Liver (tissue), 9 donors: ENCODE measurements around the gene RAN. TPM values are rescaled to one million over a fixed set of nuclear protein-coding genes. Genes with fewer than 3 reads are reported as not detected.

Experiments
- DNase-seq: peaks from one replicate; pipeline ENCODE4 v3.0.0-alpha.2; 2017; ENCODE audit warnings: low spot score
- H3K27ac ChIP-seq, 2 donors: one replicate each; pipeline ENCODE4 v1.7.0; 2013; ENCODE audit warnings: inconsistent platforms in 2 of 2, low read length in 2 of 2, control low read depth in 1 of 2, low read depth in 1 of 2, mild to moderate bottlenecking in 1 of 2
- H3K27me3 ChIP-seq, 4 donors: one replicate each; pipeline versions ENCODE4 v1.6.1 to v1.7.0; 2013; ENCODE audit warnings: low read length in 3 of 4, inconsistent platforms in 1 of 4, mild to moderate bottlenecking in 1 of 4, moderate library complexity in 1 of 4; ENCODE audit not compliant: control insufficient read depth in 4 of 4, insufficient read depth in 4 of 4
- H3K36me3 ChIP-seq, 4 donors: one replicate each; pipeline versions ENCODE4 v1.6.1 to v1.7.0; 2013; ENCODE audit warnings: low read length in 3 of 4, mild to moderate bottlenecking in 3 of 4, low read depth in 1 of 4, moderate library complexity in 1 of 4; ENCODE audit not compliant: control insufficient read depth in 4 of 4, insufficient read depth in 3 of 4
- H3K4me1 ChIP-seq, 4 donors: one replicate each; pipeline versions ENCODE4 v1.6.1 to v1.7.0; 2013; ENCODE audit warnings: low read length in 3 of 4, mild to moderate bottlenecking in 3 of 4, moderate library complexity in 1 of 4; ENCODE audit not compliant: control insufficient read depth in 4 of 4, insufficient read depth in 4 of 4
- H3K4me3 ChIP-seq, 3 donors: one replicate each; pipeline versions ENCODE4 v1.6.1 to v1.7.0; 2013; ENCODE audit warnings: low read length in 3 of 3, control low read depth in 1 of 3, low read depth in 1 of 3, mild to moderate bottlenecking in 1 of 3
- H3K9ac ChIP-seq, 2 donors: one replicate each; pipeline ENCODE4 v1.7.0; 2013; ENCODE audit warnings: low read length in 2 of 2, mild to moderate bottlenecking in 2 of 2, moderate library complexity in 2 of 2, control low read depth in 1 of 2, low read depth in 1 of 2
- H3K9me3 ChIP-seq, 4 donors: one replicate each; pipeline versions ENCODE4 v1.6.1 to v1.7.0; 2013; ENCODE audit warnings: low read length in 3 of 4; ENCODE audit not compliant: control insufficient read depth in 4 of 4
- CTCF ChIP-seq: fragments of 150-350 bp; IDR thresholded peaks from 2 replicates; pipeline ENCODE4 v1.5.1; 2017; ENCODE audit warnings: improper control_type of control experiment, low read depth, low read length; ENCODE audit not compliant: missing input control
- EGR1 ChIP-seq, 2 donors: IDR thresholded peaks; 2 replicates each; pipeline ENCODE4 v1.6.1; 2016 to 2018; ENCODE audit warnings: antibody characterized with exemption in 2 of 2, low read depth in 2 of 2
- FOXA1 ChIP-seq: IDR thresholded peaks from 2 replicates; pipeline ENCODE4 v1.6.1; 2016; ENCODE audit warnings: antibody characterized with exemption
- FOXA2 ChIP-seq: IDR thresholded peaks from 2 replicates; pipeline ENCODE4 v1.6.1; 2016; ENCODE audit warnings: antibody characterized with exemption
- GABPA ChIP-seq, 2 donors: IDR thresholded peaks in 1 of 2; conservative IDR thresholded peaks in 1 of 2; 2 replicates each; pipeline ENCODE4 v1.6.1; 2016; ENCODE audit warnings: antibody characterized with exemption in 2 of 2, mild to moderate bottlenecking in 1 of 2, moderate library complexity in 1 of 2
- HNF4A ChIP-seq, 2 donors: conservative IDR thresholded peaks; 2 replicates each; pipeline ENCODE4 v1.6.1; 2016; ENCODE audit warnings: antibody characterized with exemption in 2 of 2, mild to moderate bottlenecking in 2 of 2
- HNF4G ChIP-seq: IDR thresholded peaks from 2 replicates; pipeline ENCODE4 v1.6.1; 2016; ENCODE audit warnings: antibody characterized with exemption
- JUND ChIP-seq, 2 donors: IDR thresholded peaks; 2 replicates each; pipeline ENCODE4 v1.6.1; 2016; ENCODE audit warnings: antibody characterized with exemption in 2 of 2
- NR2F2 ChIP-seq: IDR thresholded peaks from 2 replicates; pipeline ENCODE4 v1.6.1; 2016; ENCODE audit warnings: antibody characterized with exemption
- RAD21 ChIP-seq, 2 donors: IDR thresholded peaks; 2 replicates each; pipeline ENCODE4 v1.6.1; 2016; ENCODE audit warnings: antibody characterized with exemption in 2 of 2, mild to moderate bottlenecking in 2 of 2
- RXRA ChIP-seq, 2 donors: IDR thresholded peaks; 2 replicates each; pipeline ENCODE4 v1.6.1; 2017 to 2018; ENCODE audit warnings: antibody characterized with exemption in 2 of 2, mild to moderate bottlenecking in 1 of 2
- SP1 ChIP-seq: IDR thresholded peaks from 2 replicates; pipeline ENCODE4 v1.6.1; 2018; ENCODE audit warnings: antibody characterized with exemption, mild to moderate bottlenecking
- TAF1 ChIP-seq: conservative IDR thresholded peaks from 2 replicates; pipeline ENCODE4 v1.6.1; 2016; ENCODE audit warnings: antibody characterized with exemption, mild to moderate bottlenecking
- YY1 ChIP-seq: IDR thresholded peaks from 2 replicates; pipeline ENCODE4 v1.6.1; 2016; ENCODE audit warnings: antibody characterized with exemption, mild to moderate bottlenecking
- polyA plus RNA-seq, 2 donors: library from polyadenylated mRNA; stranded (reverse) in 1 of 2; unstranded in 1 of 2; fragments of 200-250 nt in 1 of 2; fragments of >200 nt in 1 of 2; fragmentation: Nextera tagmentation in 1 of 2; extraction: Ambion mirVana in 1 of 2; gene quantifications; one replicate each; pipeline versions ENCODE4 v1.2.1 to v1.2.3, GENCODE V29; 2013 to 2015
- total RNA-seq, 2 donors: library from RNA; depleted of rRNA; stranded (reverse); fragments of >200 nt; gene quantifications; one replicate each; pipeline ENCODE4 v1.2.3, GENCODE V29; 2014
- TF ChIP-seq, protein P1 (sequence below): IDR thresholded peaks from 2 replicates; pipeline ENCODE4 v1.6.1; 2016; ENCODE audit warnings: antibody characterized with exemption
- TF ChIP-seq, protein P2 (sequence below): IDR thresholded peaks from 2 replicates; pipeline ENCODE4 v1.6.1; 2016; ENCODE audit warnings: antibody characterized with exemption
- TF ChIP-seq, protein P3 (sequence below): IDR thresholded peaks from 2 replicates; pipeline ENCODE4 v1.6.1; 2016; ENCODE audit warnings: antibody characterized with exemption, mild to moderate bottlenecking
- TF ChIP-seq, protein P4 (sequence below): IDR thresholded peaks from 2 replicates; pipeline ENCODE4 v1.6.1; 2016; ENCODE audit warnings: antibody characterized with exemption
- donor health status: healthy.
- donor health status: healthy.
- donor health status: healthy.
- donor health status: healthy.
- donor health status: healthy.

Gene RAN
- total and polyA plus RNA-seq, 4 donors: 102 to 281 (median 186) TPM

DNA sequence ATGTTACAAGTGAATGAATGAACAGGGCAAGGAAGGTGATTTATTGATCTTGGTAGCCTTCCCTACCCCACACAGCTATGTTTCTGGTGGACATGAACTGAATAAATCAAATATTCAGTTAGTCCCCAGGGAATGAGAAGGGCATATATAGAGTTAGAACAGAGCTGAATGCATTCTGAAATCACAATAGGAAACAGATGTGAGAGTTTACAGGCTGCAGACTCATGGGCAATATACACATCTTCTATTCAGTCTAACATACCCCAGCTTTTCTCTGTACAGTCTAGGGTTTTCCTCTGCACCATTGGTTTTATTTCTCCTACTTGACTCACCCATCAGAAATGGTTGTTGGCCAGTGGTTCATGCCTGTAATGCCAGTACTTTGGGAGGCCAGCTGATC lies 25.5 kb upstream of the RAN start:
- Histone ChIP-seq H3K4me3 (no peak overlapping the region), H3K27ac (no peak overlapping the region), H3K36me3 (no peaks in the 10 kb centered on the region), H3K9me3 (no peaks in the 10 kb centered on the region), H3K9ac (no peak overlapping the region), H3K4me1 (no peaks in the 10 kb centered on the region), H3K27me3 (no peaks in the 10 kb centered on the region)
- DNase-seq: no peak
- TF ChIP-seq JUND (IDR thresholded peaks at IDR 0.05) (no peak), YY1 (no peak), FOXA2 (no peak), RXRA (IDR thresholded peaks at IDR 0.05) (no peak), FOXA1 (no peak), GABPA (IDR thresholded peaks at IDR 0.05 in 1 of 2, conservative IDR thresholded peaks at IDR 0.05 in 1 of 2) (no peak), HNF4G (no peak), EGR1 (IDR thresholded peaks at IDR 0.05; ENCODE audit: low read depth in 2 of 2) (no peak), TAF1 (no peak), CTCF (no peak), HNF4A (conservative IDR thresholded peaks at IDR 0.05) (no peak), NR2F2 (no peak), RAD21 (IDR thresholded peaks at IDR 0.05) (no peak), SP1 (no peak)
- TF ChIP-seq, protein P1, sequence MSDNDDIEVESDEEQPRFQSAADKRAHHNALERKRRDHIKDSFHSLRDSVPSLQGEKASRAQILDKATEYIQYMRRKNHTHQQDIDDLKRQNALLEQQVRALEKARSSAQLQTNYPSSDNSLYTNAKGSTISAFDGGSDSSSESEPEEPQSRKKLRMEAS: no peak
- TF ChIP-seq, protein P2, sequence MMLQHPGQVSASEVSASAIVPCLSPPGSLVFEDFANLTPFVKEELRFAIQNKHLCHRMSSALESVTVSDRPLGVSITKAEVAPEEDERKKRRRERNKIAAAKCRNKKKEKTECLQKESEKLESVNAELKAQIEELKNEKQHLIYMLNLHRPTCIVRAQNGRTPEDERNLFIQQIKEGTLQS: no peak
- TF ChIP-seq, protein P3, sequence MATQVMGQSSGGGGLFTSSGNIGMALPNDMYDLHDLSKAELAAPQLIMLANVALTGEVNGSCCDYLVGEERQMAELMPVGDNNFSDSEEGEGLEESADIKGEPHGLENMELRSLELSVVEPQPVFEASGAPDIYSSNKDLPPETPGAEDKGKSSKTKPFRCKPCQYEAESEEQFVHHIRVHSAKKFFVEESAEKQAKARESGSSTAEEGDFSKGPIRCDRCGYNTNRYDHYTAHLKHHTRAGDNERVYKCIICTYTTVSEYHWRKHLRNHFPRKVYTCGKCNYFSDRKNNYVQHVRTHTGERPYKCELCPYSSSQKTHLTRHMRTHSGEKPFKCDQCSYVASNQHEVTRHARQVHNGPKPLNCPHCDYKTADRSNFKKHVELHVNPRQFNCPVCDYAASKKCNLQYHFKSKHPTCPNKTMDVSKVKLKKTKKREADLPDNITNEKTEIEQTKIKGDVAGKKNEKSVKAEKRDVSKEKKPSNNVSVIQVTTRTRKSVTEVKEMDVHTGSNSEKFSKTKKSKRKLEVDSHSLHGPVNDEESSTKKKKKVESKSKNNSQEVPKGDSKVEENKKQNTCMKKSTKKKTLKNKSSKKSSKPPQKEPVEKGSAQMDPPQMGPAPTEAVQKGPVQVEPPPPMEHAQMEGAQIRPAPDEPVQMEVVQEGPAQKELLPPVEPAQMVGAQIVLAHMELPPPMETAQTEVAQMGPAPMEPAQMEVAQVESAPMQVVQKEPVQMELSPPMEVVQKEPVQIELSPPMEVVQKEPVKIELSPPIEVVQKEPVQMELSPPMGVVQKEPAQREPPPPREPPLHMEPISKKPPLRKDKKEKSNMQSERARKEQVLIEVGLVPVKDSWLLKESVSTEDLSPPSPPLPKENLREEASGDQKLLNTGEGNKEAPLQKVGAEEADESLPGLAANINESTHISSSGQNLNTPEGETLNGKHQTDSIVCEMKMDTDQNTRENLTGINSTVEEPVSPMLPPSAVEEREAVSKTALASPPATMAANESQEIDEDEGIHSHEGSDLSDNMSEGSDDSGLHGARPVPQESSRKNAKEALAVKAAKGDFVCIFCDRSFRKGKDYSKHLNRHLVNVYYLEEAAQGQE: no peak
- TF ChIP-seq, protein P4, sequence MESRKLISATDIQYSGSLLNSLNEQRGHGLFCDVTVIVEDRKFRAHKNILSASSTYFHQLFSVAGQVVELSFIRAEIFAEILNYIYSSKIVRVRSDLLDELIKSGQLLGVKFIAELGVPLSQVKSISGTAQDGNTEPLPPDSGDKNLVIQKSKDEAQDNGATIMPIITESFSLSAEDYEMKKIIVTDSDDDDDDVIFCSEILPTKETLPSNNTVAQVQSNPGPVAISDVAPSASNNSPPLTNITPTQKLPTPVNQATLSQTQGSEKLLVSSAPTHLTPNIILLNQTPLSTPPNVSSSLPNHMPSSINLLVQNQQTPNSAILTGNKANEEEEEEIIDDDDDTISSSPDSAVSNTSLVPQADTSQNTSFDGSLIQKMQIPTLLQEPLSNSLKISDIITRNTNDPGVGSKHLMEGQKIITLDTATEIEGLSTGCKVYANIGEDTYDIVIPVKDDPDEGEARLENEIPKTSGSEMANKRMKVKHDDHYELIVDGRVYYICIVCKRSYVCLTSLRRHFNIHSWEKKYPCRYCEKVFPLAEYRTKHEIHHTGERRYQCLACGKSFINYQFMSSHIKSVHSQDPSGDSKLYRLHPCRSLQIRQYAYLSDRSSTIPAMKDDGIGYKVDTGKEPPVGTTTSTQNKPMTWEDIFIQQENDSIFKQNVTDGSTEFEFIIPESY: no peak
